ENCODE results near the gene RNF151.

DNA sequence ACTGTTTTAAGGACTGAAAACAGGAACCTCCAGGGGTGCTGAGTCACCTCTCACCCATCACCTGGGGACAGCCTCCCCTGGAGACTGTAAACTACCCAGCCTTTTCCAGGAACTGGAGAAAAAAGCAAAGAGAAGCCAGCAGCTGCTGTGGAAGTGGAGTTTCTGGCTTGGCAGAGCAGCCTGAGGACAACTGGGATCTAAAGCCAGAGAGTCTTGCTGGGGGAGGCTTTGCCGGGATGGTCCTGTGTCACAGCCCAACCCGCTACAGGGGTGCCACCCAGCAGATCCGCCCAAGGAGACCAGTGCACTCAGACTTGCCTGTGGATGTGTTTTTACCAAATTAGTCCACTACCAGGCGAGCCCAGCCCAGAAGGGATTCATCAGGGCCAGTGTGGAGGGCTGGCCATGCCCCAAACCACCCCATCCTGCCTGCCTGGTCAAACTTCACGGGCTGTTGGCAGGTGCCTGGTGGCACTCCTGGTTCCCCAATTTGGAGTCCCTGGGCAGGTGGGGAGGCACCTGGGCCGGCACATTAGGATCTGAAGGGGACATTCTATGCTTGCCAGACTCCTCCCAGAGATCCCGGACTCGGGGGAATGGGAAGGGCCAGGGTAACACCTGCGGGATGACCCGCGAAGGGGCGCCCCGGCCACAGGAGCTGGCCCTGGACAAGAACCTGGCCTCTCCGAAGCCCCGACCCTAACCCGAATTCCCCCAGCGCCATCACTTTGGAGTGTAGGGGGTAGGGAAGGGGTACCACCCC, 24.4 kb upstream of the RNF151 start:
- TF ChIP-seq, protein P1, sequence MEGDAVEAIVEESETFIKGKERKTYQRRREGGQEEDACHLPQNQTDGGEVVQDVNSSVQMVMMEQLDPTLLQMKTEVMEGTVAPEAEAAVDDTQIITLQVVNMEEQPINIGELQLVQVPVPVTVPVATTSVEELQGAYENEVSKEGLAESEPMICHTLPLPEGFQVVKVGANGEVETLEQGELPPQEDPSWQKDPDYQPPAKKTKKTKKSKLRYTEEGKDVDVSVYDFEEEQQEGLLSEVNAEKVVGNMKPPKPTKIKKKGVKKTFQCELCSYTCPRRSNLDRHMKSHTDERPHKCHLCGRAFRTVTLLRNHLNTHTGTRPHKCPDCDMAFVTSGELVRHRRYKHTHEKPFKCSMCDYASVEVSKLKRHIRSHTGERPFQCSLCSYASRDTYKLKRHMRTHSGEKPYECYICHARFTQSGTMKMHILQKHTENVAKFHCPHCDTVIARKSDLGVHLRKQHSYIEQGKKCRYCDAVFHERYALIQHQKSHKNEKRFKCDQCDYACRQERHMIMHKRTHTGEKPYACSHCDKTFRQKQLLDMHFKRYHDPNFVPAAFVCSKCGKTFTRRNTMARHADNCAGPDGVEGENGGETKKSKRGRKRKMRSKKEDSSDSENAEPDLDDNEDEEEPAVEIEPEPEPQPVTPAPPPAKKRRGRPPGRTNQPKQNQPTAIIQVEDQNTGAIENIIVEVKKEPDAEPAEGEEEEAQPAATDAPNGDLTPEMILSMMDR (conservative IDR thresholded peaks at IDR 0.05 in 1 of 2, IDR thresholded peaks at IDR 0.05 in 1 of 2; ENCODE audit: extremely low read depth in 1 of 2, insufficient read depth in 1 of 2, low read depth in 1 of 2, low read length in 2 of 2) = no peak
- TF ChIP-seq EZH2 (IDR thresholded peaks at IDR 0.05; ENCODE audit: borderline replicate concordance, low read length) = no peak

All from mammary epithelial cell (primary cell).